OCI-LY1 (cell line): ENCODE results near the gene UBE2N.

Source experiments
- H2AFZ ChIP-seq: fragments of 200-600 bp; sonication (generic), shearing (Covaris generic); 2 replicates; pipeline ENCODE4 v1.6.0; 2014; ENCODE audit warnings: antibody characterized with exemption, mild to moderate bottlenecking, low read length
- H3F3A ChIP-seq: fragments of 200-600 bp; sonication (generic), shearing (Covaris generic); 2 replicates; pipeline ENCODE4 v1.6.0; 2014; ENCODE audit warnings: mild to moderate bottlenecking, antibody characterized with exemption, low read length, moderate library complexity; ENCODE audit not compliant: insufficient read depth
- H3K27ac ChIP-seq: fragments of 200-600 bp; sonication (generic); 2 replicates; pipeline ENCODE4 v1.5.1; 2014; ENCODE audit warnings: low read length, mixed run types, mild to moderate bottlenecking, low read depth; ENCODE audit not compliant: poor library complexity, severe bottlenecking
- H3K27me3 ChIP-seq: fragments of 200-600 bp; sonication (generic); 2 replicates; pipeline ENCODE4 v1.6.0; 2014; ENCODE audit warnings: antibody characterized with exemption, mild to moderate bottlenecking, low read length, moderate library complexity; ENCODE audit not compliant: insufficient read depth
- H3K36me3 ChIP-seq: fragments of 200-600 bp; sonication (generic); 2 replicates; pipeline ENCODE4 v1.6.1; 2014; ENCODE audit warnings: mild to moderate bottlenecking, antibody characterized with exemption, low read length, moderate library complexity, mixed read lengths; ENCODE audit not compliant: insufficient read depth
- H3K4me1 ChIP-seq: fragments of 200-600 bp; sonication (generic); 2 replicates; pipeline ENCODE4 v1.5.1; 2014; ENCODE audit warnings: mild to moderate bottlenecking, low read length, moderate library complexity; ENCODE audit not compliant: insufficient read depth, severe bottlenecking
- H3K4me2 ChIP-seq: fragments of 200-600 bp; sonication (generic), shearing (Covaris generic); 2 replicates; pipeline ENCODE4 v1.6.1; 2014; ENCODE audit warnings: low read length
- H3K4me3 ChIP-seq: fragments of 200-600 bp; sonication (generic); 2 replicates; pipeline ENCODE4 v1.5.1; 2014; ENCODE audit warnings: low read length, low read depth, mild to moderate bottlenecking, mixed read lengths; ENCODE audit not compliant: poor library complexity, severe bottlenecking
- H3K79me2 ChIP-seq: fragments of 200-600 bp; shearing (Covaris generic); 2 replicates; pipeline ENCODE4 v1.6.1; 2016; ENCODE audit warnings: mixed run types, low read length, mixed read lengths; ENCODE audit not compliant: insufficient read depth
- H3K9ac ChIP-seq: fragments of 200-600 bp; sonication (generic), shearing (Covaris generic); 2 replicates; pipeline ENCODE4 v1.6.1; 2014; ENCODE audit warnings: mild to moderate bottlenecking, low read length, mixed read lengths
- H3K9me2 ChIP-seq: fragments of 200-600 bp; sonication (generic), shearing (Covaris generic); 2 replicates; pipeline ENCODE4 v1.6.1; 2014; ENCODE audit warnings: low read depth, mild to moderate bottlenecking, low read length, mixed read lengths
- H3K9me3 ChIP-seq: fragments of 200-600 bp; shearing (Covaris generic); 2 replicates; pipeline ENCODE4 v1.6.1; 2014; ENCODE audit warnings: low read length, mixed read lengths
- H4K20me1 ChIP-seq: fragments of 200-600 bp; sonication (generic), shearing (Covaris generic); 2 replicates; pipeline ENCODE4 v1.6.0; 2016; ENCODE audit warnings: mild to moderate bottlenecking, low read length; ENCODE audit not compliant: insufficient read depth
- EZH2 ChIP-seq: fragments of 200-600 bp; sonication (generic), shearing (Covaris generic); IDR thresholded peaks from 2 replicates; pipeline ENCODE4 v1.8.0; 2017; ENCODE audit warnings: borderline replicate concordance, mixed run types, mild to moderate bottlenecking, antibody characterized with exemption, low read length, moderate library complexity, mixed read lengths
- TF ChIP-seq, protein P1 (sequence below): fragments of 200-600 bp; sonication (generic), shearing (Covaris generic); IDR thresholded peaks from 2 replicates; pipeline ENCODE4 v1.5.1; 2017; ENCODE audit warnings: mild to moderate bottlenecking, antibody characterized with exemption, low read length, moderate library complexity, mixed read lengths

UBE2N gene

DNA sequence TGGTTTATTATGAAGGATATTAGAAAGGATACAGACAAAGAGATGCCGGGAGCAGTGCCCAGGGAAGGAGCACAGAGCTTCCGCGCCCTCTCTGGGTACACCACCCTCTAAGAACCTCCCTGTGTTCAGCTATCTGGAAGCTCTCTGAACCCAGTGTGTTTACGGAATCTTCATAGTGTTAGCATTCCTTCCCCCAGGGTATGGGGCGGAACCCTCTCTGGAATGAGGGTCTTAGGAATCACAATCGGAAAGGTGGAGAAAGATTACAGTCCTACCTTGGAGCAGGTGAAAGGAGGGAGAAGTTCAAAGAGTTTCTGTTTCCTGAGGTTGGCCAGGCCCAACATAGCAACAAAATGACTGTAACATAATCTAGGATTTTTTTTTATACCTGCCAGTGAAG, 70.8 kb downstream of the UBE2N start:
- no peak overlapping the region for H3K9ac ChIP-seq
- no peaks in the 10 kb centered on the region for H4K20me1 ChIP-seq
- no peak overlapping the region for H2AFZ ChIP-seq
- TF ChIP-seq, protein P1, sequence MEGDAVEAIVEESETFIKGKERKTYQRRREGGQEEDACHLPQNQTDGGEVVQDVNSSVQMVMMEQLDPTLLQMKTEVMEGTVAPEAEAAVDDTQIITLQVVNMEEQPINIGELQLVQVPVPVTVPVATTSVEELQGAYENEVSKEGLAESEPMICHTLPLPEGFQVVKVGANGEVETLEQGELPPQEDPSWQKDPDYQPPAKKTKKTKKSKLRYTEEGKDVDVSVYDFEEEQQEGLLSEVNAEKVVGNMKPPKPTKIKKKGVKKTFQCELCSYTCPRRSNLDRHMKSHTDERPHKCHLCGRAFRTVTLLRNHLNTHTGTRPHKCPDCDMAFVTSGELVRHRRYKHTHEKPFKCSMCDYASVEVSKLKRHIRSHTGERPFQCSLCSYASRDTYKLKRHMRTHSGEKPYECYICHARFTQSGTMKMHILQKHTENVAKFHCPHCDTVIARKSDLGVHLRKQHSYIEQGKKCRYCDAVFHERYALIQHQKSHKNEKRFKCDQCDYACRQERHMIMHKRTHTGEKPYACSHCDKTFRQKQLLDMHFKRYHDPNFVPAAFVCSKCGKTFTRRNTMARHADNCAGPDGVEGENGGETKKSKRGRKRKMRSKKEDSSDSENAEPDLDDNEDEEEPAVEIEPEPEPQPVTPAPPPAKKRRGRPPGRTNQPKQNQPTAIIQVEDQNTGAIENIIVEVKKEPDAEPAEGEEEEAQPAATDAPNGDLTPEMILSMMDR: no peak
- no peak for TF ChIP-seq EZH2
- no peak overlapping the region for H3K4me3 ChIP-seq
- no peaks in the 10 kb centered on the region for H3F3A ChIP-seq
- no peaks in the 10 kb centered on the region for H3K9me2 ChIP-seq
- no peak overlapping the region for H3K4me2 ChIP-seq
- H3K36me3 ChIP-seq: no peaks in the 10 kb centered on the region
- H3K27ac ChIP-seq: no peak overlapping the region
- H3K4me1 ChIP-seq: no peaks in the 10 kb centered on the region
- H3K79me2 ChIP-seq: no peaks in the 10 kb centered on the region
- no peaks in the 10 kb centered on the region for H3K27me3 ChIP-seq
- no peaks in the 10 kb centered on the region for H3K9me3 ChIP-seq

- no peak overlapping the region for H3K27ac ChIP-seq
- no peaks in the 10 kb centered on the region for H3K9me2 ChIP-seq
- H3K4me2 ChIP-seq: no peak overlapping the region
- no peak overlapping the region for H3K9ac ChIP-seq
- no peak overlapping the region for H2AFZ ChIP-seq
- no peaks in the 10 kb centered on the region for H3K79me2 ChIP-seq
- TF ChIP-seq, protein P1: no peak
- no peak for TF ChIP-seq EZH2
- H3K9me3 ChIP-seq: no peaks in the 10 kb centered on the region
- H3K4me1 ChIP-seq: no peaks in the 10 kb centered on the region
- H3K36me3 ChIP-seq: no peaks in the 10 kb centered on the region
- H3K4me3 ChIP-seq: no peak overlapping the region
- H3F3A ChIP-seq: no peaks in the 10 kb centered on the region
- H4K20me1 ChIP-seq: no peaks in the 10 kb centered on the region
- H3K27me3 ChIP-seq: no peaks in the 10 kb centered on the region
Observed at GRCh38 chr12:93369505-93369904, 72.2 kb downstream of the UBE2N start.

DNA sequence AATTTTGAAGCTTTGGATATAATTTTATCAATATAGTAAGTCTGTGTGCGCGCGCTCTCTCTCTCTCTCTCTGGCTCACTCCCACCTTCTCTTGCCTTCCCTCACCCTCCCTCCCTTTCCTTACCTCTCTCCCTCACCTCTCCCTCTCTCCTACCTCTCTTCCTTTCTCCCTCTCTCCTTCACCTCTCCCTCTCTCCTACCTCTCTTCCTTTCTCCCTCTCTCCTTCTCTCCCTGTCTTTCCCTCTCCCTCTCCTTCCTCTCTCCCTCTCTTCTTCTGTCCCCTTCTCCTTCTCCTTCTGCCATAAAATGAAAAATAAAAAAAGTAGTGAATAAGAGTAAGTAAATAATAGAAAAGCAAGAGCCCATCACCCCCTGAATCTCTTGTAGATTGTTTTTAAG, 73.0 kb downstream of the UBE2N start:
- H3K4me2 ChIP-seq: no peak overlapping the region
- no peak overlapping the region for H3K4me3 ChIP-seq
- H2AFZ ChIP-seq: no peak overlapping the region
- H3K9me2 ChIP-seq: no peaks in the 10 kb centered on the region
- H3F3A ChIP-seq: no peaks in the 10 kb centered on the region
- no peaks in the 10 kb centered on the region for H3K27me3 ChIP-seq
- H3K36me3 ChIP-seq: no peaks in the 10 kb centered on the region
- no peaks in the 10 kb centered on the region for H3K4me1 ChIP-seq
- H4K20me1 ChIP-seq: no peaks in the 10 kb centered on the region
- H3K27ac ChIP-seq: no peak overlapping the region
- H3K9ac ChIP-seq: no peak overlapping the region
- H3K9me3 ChIP-seq: no peaks in the 10 kb centered on the region
- TF ChIP-seq, protein P1: no peak
- TF ChIP-seq EZH2: no peak
- no peaks in the 10 kb centered on the region for H3K79me2 ChIP-seq
